Stimulated activated CD8-positive, alpha-beta memory T cell treated with anti-CD3 and anti-CD28 coated beads, Interleukin-7, amount 100 ng/mL, for 1 hour (primary cell): ENCODE data around the gene STX12.
"Not testable (repeated sequence)": the region's sequence is repeated elsewhere in the genome, so short reads cannot be mapped to it uniquely, and the experiment has no call there.

Experiments used
- DNase-seq, 2 donors: peaks; one replicate each; pipeline ENCODE4 v3.0.0-alpha.2; 2020; ENCODE audit warnings: low read depth in 2 of 2

The STX12 gene

GRCh38 chr1:27868932-27869718 is 96.1 kb downstream of the STX12 start:
- peak; percentile 46 to 49 for DNase-seq

GRCh38 chr1:27869719-27870085 is 96.7 kb downstream of the STX12 start:
- DNase-seq = no peak

GRCh38 chr1:27871076-27871475 is 98.1 kb downstream of the STX12 start:
- not testable (repeated sequence) for DNase-seq

- DNase-seq = peak; percentile 55 to 67
Observed at GRCh38 chr1:27872059-27872801, 99.2 kb downstream of the STX12 start, which contains the start of gene THEMIS2. THEMIS2 (plus strand) TSS chr1:27872544; CDS start chr1:27872572, 28 bp downstream.

GRCh38 chr1:27872802-27873551 is 100.0 kb downstream of the STX12 start:
- DNase-seq = no peak

GRCh38 chr1:27873671-27874384 is 100.8 kb downstream of the STX12 start:
- DNase-seq = no peak
